GM19035 (cell line): Measurements from ENCODE around the gene IQCM.
"Not testable (repeated sequence)": the region's sequence is repeated elsewhere in the genome, so short reads cannot be mapped to it uniquely, and the experiment has no call there.

ENCODE experiments used
- ATAC-seq: cut with Tn5 transposase; IDR thresholded peaks from one replicate; pipeline ENCODE4 v1.9.1; 2021; ENCODE audit not compliant: unreplicated experiment

IQCM gene

DNA sequence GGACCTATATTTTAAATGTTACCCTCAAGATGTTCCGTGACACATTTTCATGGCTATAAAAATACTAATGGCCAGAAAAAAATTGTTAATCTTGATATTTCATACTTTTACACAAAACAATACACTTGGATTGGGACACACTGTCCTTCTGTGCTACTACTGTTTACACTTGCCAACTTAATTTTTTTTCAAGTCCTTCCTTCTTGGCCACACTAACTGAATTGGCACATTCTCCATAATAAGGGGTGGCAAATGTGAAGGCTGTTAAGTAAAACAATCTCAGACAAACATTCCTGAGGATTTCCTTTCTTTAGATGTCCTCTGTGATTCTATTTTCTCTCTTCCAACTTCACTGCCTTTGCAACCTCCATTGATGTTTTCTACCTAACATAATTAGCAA is 225.8 kb downstream of the IQCM start:
- no peak for ATAC-seq

DNA sequence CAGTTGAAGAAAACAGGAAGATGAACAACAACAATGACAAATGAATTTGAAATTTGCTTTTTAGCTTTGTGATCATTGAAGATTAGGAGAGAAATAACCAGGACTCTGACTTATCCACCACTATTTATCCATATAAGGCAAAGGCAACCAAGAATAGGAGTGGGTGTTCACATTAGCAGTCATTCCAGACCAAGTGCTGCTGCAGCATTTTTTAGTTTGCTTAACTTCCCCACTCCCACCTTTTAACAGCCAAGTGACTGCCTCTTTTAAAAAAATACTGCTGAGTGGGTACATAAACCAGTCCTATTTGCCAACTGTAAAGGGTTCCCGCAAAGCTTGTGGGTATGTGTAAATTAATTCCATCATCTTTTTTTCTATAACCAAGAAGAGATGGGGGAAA is 230.9 kb downstream of the IQCM start:
- no peak for ATAC-seq

DNA sequence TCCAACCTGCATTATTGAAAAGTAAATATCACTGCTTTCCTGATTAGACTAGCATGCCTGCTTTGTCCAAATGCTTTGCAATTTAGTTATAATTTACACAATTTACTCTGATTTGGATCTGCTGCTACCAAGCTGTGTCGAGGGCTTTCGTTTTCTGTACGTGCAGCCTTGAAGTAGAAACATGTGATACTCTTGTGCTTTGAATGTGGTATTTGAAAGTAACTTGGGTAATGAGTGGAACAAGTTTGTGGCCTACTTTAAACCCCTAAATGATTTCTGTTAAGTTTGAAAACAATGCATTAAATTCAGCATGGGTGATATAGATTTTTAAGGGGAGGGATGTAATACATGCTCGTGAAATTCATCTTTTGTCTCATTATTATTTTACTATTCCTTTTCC is 240.7 kb downstream of the IQCM start:
- ATAC-seq = peak; percentile 86

DNA sequence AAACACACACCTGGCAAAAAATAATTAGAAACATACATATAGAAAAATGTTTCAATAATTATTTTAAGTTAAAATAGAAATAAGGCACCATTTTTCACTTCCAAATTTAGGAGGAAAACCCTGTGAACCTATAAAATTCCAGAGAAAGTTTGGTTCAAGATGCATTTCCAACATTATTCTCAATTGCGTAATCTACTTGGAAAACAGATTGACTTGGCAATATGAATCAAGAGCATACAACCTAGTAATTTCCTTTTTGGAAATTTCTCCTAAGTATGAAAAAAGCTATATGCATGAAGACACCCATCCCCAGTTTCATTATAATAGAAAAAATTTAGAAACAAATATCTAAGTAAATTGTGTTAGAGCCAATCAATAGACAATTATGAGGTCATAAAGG is 242.9 kb downstream of the IQCM start:
- ATAC-seq = no peak

DNA sequence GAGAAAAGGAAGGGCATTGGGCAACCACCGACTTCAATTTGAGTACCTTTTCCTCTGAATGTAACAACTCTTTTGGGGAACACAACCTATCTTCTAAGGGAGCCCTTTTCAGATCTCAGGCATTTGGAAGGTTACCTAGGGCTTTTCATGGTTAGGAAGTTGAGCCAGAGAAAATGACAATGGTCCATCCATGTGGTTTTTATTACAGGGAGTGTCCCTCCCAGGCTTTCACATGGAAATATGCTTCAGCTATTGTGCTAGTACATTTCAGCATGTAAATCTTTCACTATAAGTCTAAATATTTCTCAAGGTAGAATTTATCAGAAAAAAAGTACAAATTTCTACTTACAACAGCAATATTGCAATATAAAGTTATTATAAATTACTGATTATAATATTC is 259.8 kb downstream of the IQCM start:
- no peak for ATAC-seq

DNA sequence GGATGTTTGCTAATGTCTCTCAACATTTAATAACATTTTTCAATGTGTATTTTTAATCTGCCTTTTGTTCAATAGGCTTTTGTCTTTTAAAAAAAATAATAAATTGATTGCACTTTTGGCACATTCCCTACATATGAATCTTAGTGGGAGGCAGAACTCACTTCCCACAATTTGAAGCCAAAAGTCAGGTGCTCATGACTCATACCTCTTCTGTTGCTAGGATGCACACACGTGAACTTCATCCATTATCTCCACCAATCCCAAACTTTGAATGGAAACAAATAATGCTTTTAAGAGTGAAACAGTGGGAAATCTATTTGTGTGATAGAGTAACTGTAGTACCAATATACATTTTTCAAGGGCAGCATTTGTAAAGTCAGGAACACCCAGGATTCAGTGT is 260.5 kb downstream of the IQCM start:
- no peak for ATAC-seq

DNA sequence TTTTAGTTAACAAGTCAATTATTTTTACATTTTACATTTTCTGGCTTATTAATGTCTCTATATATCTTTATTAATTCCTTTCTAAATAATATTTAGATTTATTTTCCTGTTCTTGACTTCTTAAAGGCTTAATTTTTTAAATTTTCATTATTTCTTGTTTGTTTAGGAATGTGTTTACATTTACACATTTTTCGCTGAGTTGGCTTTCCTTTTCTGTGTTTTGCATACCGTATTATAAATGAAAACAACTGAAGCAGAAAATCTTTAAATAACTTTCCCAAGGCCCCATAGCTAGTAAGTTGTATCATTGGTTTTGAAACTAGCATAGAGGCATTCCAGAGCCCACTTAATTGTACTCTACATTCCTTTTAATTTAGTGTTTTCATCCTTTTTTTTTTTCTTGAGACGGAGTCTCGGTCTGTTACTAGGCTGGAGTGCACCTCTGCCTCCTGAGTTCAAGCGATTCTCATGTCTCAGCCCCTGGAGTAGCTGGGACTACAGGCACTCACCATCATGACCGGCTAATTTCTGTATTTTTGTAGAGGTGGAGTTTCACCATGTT is 261.6 kb downstream of the IQCM start:
- ATAC-seq = no peak

DNA sequence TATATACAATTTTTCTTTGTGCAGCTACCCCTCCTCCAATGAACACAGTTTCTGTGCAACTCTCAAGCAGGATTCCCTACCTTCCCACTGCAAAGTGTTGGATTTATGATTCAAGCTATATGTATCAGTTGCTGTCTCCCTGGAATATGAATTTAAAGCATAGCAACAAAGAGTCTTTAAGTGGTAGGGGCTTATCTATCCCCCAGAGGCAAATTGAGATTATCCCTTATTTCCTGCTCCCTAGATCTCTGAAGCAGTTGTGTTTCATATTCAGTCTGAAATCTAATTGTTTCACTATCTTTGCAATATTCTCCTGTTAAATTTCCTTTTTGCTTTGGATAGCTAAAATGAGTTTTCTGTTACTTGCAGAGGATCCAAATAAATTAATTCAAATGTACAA is 263.0 kb downstream of the IQCM start:
- no peak for ATAC-seq

DNA sequence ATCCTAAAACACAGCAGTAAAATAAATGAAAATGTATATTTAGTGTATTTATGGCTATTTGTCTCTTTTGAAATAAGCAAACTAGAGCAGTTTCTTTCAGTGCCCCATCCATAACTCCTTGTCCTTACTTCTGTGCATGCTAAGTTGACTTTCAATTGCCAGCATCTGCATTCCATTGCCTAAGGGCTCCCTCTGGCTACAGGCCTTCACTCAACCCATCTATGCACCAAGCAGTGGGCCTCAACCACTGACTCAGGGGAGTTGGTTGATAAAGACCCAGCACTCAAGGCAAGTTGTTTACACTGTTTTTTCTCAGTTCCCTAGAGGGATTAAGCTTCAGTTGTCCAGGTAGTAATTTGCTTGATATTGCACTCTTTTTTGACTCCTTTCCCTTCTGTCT is 265.7 kb downstream of the IQCM start:
- ATAC-seq = no peak

DNA sequence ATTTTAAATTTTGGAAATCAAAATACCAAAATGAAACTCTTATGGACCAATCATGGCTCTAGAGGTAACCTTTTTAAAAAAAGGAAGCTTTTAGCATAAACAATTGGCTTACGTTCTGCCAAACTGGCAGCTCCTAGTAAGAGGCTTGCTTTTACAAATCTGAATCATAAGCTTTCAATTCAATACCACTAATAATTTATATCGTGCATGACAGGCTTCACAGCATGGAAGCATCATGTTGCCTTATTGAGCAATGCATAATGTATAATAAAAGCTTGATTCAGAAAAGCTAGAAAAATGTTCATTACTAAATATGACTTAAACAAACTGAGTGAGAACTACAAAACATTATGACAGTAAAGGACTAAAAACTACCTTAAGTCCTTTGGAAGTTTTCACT is 280.9 kb downstream of the IQCM start:
- ATAC-seq = no peak

DNA sequence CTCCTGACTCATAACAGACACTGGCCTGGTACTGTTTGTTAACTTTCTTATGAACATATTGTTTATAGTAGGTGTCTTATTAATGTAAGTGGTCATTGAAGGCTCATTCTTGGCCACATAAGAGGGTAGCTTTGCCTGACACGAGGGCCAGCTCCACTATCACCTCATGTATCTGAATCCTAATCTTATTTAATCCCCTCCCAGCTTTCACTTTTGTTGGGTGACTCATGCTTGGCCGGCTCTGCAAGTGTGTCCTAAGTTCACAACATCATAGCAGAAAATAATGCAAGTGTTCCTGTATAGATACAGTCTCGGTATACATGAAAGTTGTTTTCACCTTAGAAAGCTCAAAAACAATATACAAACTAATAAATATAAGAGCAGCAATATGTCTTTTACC is 283.8 kb downstream of the IQCM start:
- no peak for ATAC-seq

DNA sequence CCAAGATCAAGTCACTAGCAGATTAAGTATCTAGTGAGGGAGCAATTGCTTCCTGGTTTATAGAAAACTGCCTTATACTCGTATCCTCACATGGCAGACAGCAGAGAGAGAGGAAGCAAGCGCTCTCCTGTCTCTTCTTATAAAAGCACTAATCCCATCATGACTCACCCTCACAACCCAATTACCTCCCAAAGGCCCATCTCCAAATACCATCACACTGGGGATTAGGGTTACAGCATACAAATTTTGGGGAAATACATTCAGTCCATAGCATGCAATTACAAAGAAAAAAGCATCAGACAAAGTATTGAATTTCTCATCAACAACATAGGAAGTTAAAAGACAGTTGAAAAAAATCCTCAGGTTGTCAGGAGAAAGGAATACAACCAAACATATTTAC is 292.6 kb downstream of the IQCM start:
- no peak for ATAC-seq

DNA sequence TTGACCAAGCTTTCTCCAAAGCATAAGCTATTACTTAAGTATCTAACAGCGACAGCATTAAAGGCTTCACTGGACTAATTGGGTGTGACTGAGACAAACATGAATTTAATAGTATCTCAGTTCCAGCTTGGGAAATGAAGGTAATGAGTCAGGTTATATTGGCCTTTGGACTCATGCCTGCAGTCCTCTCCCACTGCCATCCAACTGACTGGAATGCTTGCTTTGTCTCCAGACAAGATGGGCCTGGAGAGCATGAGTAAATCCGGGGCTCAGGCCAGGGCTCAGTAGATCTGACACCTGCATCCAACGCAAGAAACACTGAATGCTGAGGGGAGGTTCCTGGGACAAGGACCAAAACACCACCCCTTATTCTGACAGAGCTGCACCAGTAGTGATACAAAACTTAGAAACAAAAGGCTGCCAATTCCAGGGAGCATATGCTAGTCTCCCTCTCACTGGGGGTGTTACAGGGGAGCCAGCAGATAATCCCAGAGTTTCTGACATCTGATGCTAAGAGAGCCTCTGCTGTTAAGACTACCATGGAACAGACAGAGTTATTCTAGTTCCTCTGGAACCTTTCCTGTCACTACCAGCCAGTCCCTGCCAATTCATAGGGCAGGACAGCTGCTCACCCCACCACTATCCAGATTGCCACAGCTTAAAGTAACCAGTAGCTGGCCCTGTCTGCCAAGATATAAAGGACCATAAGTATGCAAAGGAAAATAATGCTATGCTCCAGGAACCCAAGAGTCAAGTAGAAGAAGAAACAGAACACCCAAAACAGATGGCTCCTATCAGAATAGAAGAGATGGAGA is 293.8 kb downstream of the IQCM start:
- no peak for ATAC-seq

DNA sequence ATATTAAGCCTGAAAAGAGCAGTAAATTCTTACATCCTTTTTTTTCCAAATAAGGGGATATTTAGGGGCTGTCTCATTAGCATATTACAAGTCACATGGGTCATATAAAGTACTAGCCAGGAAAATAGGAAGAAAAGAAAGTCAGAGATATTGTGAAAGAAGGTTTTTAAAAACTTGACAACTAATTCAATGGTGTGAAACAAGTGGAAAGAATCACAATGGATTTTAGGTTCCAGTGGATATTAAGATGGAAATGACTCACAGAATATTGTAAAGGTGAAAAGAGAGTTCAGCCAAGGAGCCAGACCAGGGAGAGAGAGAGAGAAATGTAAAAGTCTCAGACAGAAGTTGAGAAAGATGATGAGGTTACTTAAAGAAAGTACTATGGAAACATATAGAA is 297.2 kb downstream of the IQCM start:
- no peak for ATAC-seq

DNA sequence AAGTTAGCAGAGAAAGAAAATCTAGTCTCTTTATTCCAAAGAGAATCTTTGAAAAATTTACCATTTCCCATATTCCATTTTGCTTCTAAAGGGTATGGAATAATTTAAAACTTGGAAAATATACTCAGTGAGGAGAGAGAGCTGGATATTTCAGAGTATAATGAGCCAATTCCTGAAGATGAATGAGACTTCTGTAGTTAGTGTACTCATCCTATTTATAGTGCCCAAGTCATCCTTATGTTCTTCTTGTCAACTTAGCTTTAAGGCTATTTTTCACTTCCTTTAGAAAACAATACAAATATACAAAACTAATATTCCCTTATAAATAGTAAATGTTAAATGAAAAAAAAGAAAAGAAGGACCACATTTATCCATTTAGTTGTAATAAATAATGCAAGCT is 302.6 kb downstream of the IQCM start:
- no peak for ATAC-seq

DNA sequence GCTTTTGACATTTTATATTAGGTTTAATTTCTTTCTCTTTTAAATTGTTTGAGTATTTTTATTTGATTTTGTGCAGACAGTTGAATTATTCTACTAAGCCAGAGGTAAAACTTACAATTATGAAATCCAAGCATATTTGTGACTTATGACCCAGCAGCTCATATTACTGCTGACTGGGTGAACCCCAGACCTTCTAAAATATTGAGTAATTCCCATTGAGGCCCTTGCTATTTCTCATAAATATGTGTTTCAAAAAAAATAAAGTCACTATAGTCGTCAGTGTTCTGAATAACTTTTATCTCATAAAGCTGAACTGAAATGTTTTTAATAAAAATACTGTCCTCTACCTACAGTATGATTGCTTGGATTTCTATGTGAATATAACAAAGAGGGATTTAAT is 303.1 kb downstream of the IQCM start:
- no peak for ATAC-seq

DNA sequence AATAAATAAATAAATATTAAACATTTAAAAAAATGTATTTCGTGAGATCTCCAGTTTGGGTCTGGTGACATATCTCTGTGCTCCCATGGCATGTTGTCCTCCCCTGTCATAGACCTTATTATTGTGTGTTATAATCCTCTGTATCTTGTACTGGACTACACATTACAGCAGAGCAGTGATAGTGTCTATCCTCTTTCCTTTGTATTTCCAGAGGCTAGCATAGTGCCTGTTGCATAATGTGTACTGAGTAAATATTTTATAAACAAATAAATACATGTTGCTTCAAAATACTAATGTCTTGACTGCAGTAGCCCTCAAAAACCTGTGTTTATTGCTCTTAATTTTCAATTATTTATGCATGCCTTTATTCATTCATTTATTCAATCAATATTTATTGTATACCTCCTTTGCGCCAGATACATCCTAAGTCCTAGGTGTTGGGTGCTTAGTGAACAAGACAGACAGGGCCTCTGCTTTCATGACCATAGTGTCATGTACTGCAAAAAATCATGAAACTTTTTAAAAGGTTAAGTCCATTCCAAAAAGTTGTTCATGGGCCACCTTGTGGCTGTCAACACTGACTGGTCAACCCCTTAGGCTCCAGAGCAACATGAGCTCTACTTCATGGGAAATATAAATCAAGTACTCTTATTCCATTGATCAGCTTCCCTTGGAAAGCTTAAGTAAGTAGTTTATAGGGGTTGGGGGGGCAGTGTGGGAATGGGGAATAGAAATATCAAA is 303.9 kb downstream of the IQCM start:
- no peak for ATAC-seq

DNA sequence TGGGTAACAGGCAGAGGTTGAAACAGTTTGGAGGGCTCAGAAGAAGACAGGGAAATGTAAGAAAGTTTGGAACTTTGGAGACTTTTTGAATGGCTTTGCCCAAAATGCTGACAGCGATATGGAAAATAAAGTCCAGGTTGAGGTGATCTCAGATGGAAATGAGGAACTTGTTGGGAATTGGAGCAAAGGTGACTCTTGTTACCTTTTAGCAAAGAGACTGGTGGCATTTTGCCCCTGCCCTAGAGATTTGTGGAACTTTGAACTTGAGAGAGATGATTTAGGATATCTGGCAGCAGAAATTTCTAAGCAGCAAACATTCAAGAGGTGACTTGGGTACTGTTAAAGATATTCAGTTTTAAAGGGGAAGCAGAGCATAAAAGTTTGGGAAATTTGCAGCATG is 308.3 kb downstream of the IQCM start:
- ATAC-seq = not testable (repeated sequence)

DNA sequence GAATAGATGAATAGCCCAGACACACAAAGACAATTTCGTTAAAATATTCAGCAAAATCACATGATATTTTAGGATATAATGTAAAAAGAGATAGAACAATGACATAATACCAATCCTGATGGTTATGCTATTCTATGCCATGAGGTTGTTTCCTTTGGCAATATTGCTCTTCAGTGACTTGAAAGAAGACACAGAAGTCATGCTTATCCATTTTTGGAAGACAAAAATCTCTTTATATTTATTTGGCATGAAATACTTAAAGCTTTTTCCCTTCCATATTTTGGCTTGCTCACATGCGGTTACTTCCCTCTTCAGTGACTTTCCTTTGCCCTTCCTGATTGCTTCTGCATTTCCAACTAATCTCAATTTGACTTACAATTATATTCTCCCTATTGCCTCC is 314.8 kb downstream of the IQCM start:
- no peak for ATAC-seq

DNA sequence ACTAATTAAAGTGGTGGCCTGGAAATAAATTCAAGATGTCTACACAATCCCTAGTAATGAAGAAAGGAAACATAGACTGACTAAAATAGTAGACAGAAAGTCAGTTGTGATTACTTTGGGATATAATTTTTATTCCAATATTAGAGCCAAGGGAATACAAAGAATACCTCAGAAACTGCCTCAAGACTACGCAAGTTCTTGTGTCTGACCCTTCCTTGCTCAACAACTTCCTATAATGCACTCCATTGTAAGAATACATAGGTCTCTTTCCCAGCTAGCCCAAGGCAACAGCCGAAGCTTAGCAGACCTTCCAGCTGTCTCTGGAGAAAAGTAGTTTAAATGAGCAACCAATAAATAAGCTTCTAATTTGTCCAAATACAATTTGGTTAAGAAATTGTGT is 315.9 kb downstream of the IQCM start:
- no peak for ATAC-seq

DNA sequence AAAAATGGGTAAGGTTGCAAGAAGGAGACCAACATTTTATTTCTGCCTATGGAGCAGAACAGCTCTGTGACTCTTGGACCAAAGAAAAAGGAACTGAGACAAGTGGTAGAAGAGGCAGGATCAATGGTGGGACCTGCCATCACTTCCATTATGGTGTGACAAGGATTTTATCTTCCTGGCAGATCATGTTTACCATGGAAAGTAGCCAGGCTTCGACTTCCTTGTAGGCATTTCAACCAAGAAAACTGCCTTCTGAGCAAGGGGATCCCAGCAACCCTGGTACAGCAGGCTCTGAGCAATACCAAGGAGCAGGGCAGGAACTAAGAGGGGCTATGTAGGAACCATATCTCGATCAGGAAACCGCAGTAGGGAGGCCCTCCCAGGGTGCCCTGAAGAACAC is 317.4 kb downstream of the IQCM start:
- ATAC-seq = no peak

DNA sequence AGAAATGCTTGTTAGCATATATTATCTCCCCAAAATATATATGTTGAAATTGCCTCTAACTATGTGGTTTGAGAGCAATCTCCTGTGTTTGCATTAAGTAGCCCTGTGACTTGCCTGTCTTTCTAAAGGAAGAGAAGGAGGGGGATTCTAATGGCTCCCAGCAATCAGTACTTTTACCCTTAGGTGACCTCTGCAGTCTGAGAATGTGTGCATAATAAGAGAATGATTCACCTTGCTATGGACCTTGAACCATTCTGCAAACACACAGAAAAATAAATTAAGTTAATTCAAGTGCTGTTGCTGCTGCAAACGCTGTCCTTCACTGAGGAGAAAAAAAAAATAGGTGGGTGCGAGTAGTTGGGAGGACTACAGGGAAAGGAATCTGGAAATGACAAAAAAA is 322.2 kb downstream of the IQCM start:
- ATAC-seq = no peak
